ENCODE data around the gene CORO2B. TPM values are rescaled to one million over a fixed set of nuclear protein-coding genes. Genes with fewer than 3 reads are reported as not detected.

CORO2B gene
- total RNA-seq = not detected

- DNase-seq = no peak
Observed at GRCh38 chr15:68578980-68579935, at the start of gene CORO2B. Gene CORO2B, plus strand, starts transcription at chr15:68578993. Its CDS starts 270 bp downstream, at chr15:68579263.

GRCh38 chr15:68531387-68532179, 47.2 kb upstream of the CORO2B start:
- DNase-seq = no peak

- DNase-seq = no peak
Observed at GRCh38 chr15:68536331-68537095, 42.3 kb upstream of the CORO2B start.

GRCh38 chr15:68537097-68537496, 41.7 kb upstream of the CORO2B start:
- no peak for DNase-seq

- DNase-seq = no peak
Observed at GRCh38 chr15:68537506-68537905, 41.3 kb upstream of the CORO2B start.

GRCh38 chr15:68538311-68538710, 40.5 kb upstream of the CORO2B start:
- no peak for DNase-seq

- DNase-seq = no peak
Observed at GRCh38 chr15:68541743-68542142, 37.0 kb upstream of the CORO2B start.

- no peak for DNase-seq
Observed at GRCh38 chr15:68542348-68542747, 36.4 kb upstream of the CORO2B start.

GRCh38 chr15:68542771-68543164, 36.0 kb upstream of the CORO2B start:
- no peak for DNase-seq

- no peak for DNase-seq
Observed at GRCh38 chr15:68543165-68544008, 35.4 kb upstream of the CORO2B start.

- no peak for DNase-seq
Observed at GRCh38 chr15:68546318-68546717, 32.5 kb upstream of the CORO2B start.

- no peak for DNase-seq
Observed at GRCh38 chr15:68548364-68548763, 30.4 kb upstream of the CORO2B start.

GRCh38 chr15:68550004-68550403, 28.8 kb upstream of the CORO2B start:
- no peak for DNase-seq

GRCh38 chr15:68550498-68551295, 28.1 kb upstream of the CORO2B start:
- DNase-seq = peak; percentile 69

- DNase-seq = no peak
Observed at GRCh38 chr15:68551296-68551635, 27.5 kb upstream of the CORO2B start.

- no peak for DNase-seq
Observed at GRCh38 chr15:68552344-68552743, 26.4 kb upstream of the CORO2B start.

GRCh38 chr15:68552773-68553172, 26.0 kb upstream of the CORO2B start:
- DNase-seq = no peak

GRCh38 chr15:68553314-68553993, 25.3 kb upstream of the CORO2B start:
- DNase-seq = no peak

GRCh38 chr15:68553994-68554720, 24.6 kb upstream of the CORO2B start:
- DNase-seq = peak; percentile 56
